Panc1 (cell line): ENCODE results near the gene SDK2. TPM values are rescaled to one million over a fixed set of nuclear protein-coding genes. Genes with fewer than 3 reads are reported as not detected.

Experiments used
- ATAC-seq: fragments of 200-7000 bp; cut with Tn5 transposase; 2 replicates; pipeline ENCODE4 v1.9.1; 2020; ENCODE audit warnings: mild to moderate bottlenecking, moderate library complexity
- BruUV-seq: library from RNA; stranded (reverse); fragments of 400-500 nt; replicated peaks from 2 replicates; lab custom pipeline; 2021; lab: Mats Ljungman, UMichigan
- CTCF ChIA-PET: fragments of 300-600 bp; sonication (Branson Sonifier 250); formaldehyde crosslinking; loops from one replicate; lab custom pipeline; 2022; ENCODE audit warnings: antibody characterized with exemption; lab: Charles Lee
- POLR2A ChIA-PET: fragments of 300-600 bp; sonication (Branson Sonifier 250); formaldehyde crosslinking; loops from one replicate; lab custom pipeline; 2022; ENCODE audit warnings: antibody characterized with exemption; lab: Charles Lee
- DNase-seq: peaks from one replicate; pipeline ENCODE4 v3.0.0-alpha.2; 2010; ENCODE audit warnings: low read depth, low spot score
- H3K27ac ChIP-seq: 2 replicates; pipeline ENCODE4 v1.5.1; 2011; ENCODE audit warnings: mild to moderate bottlenecking, low read length, inconsistent platforms
- H3K27me3 ChIP-seq: fragments of 200-500 bp; sonication (Bioruptor generic); 2 replicates; pipeline ENCODE4 v1.6.0; 2014; ENCODE audit warnings: low read length, inconsistent platforms; ENCODE audit not compliant: control insufficient read depth, insufficient read depth
- H3K36me3 ChIP-seq: fragments of 200-500 bp; sonication (Bioruptor generic); 2 replicates; pipeline ENCODE4 v1.5.1; 2014; ENCODE audit warnings: inconsistent platforms, mild to moderate bottlenecking, low read length, moderate library complexity; ENCODE audit not compliant: control insufficient read depth, insufficient read depth
- H3K4me1 ChIP-seq: 2 replicates; pipeline ENCODE4 v1.5.1; 2011; ENCODE audit warnings: inconsistent platforms, mild to moderate bottlenecking, low read length, moderate library complexity; ENCODE audit not compliant: control insufficient read depth, insufficient read depth
- H3K4me3 ChIP-seq, 2 experiments: 2 replicates each; pipeline ENCODE4 v1.5.1; 2011 to 2012; ENCODE audit warnings: low read depth in 2 of 2, low read length in 2 of 2, mild to moderate bottlenecking in 2 of 2, inconsistent platforms in 1 of 2, moderate library complexity in 1 of 2
- H3K9me3 ChIP-seq: fragments of 200-500 bp; sonication (Bioruptor generic); 2 replicates; pipeline ENCODE4 v1.5.1; 2014; ENCODE audit warnings: low read depth, mild to moderate bottlenecking, inconsistent platforms, low read length, moderate library complexity; ENCODE audit not compliant: control insufficient read depth, insufficient read depth
- CTCF ChIP-seq: fragments of 450-650 bp; IDR thresholded peaks from 2 replicates; pipeline ENCODE4 v1.5.1; 2017; ENCODE audit warnings: mild to moderate bottlenecking
- POLR2AphosphoS5 ChIP-seq: IDR thresholded peaks from 2 replicates; pipeline ENCODE4 v1.6.1; 2012; ENCODE audit warnings: mild to moderate bottlenecking, low read depth, low read length, moderate library complexity
- REST ChIP-seq, 2 experiments: IDR thresholded peaks; 2 replicates each; pipeline ENCODE4 v1.6.1; 2011 to 2012; ENCODE audit warnings: low read depth in 2 of 2, control low read depth in 1 of 2, low read length in 1 of 2, mild to moderate bottlenecking in 1 of 2, moderate library complexity in 1 of 2; ENCODE audit not compliant: insufficient read depth in 1 of 2
- SIN3A ChIP-seq: IDR thresholded peaks from 2 replicates; pipeline ENCODE4 v1.6.1; 2012; ENCODE audit warnings: low read depth, mild to moderate bottlenecking, low read length, moderate library complexity, borderline replicate concordance; ENCODE audit not compliant: insufficient read depth
- TCF7L2 ChIP-seq: IDR thresholded peaks from 2 replicates; pipeline ENCODE4 v1.6.1; 2011; ENCODE audit warnings: mild to moderate bottlenecking, low read depth, low read length, inconsistent platforms
- in situ Hi-C: cut with HindIII; loops from 2 replicates; pipeline ENCODE4 v1.10.0; 2016; ENCODE audit warnings: low sequenced_read_pairs, low pct_unique_long_range_greater_than_20kb
- intact Hi-C: fragments of 100-400 bp; cut with micrococcal nuclease; formaldehyde crosslinking; loops from one replicate; pipeline ENCODE4 v1.10.0; 2022; ENCODE audit not compliant: unreplicated experiment
- total RNA-seq: library from RNA; stranded (reverse); gene quantifications from one replicate; pipeline ENCODE4 v1.2.1, GENCODE V29; 2021; ENCODE audit not compliant: unreplicated experiment

SDK2 gene
- total RNA-seq, 1 experiment from 2014 or later: 0.41 TPM

DNA sequence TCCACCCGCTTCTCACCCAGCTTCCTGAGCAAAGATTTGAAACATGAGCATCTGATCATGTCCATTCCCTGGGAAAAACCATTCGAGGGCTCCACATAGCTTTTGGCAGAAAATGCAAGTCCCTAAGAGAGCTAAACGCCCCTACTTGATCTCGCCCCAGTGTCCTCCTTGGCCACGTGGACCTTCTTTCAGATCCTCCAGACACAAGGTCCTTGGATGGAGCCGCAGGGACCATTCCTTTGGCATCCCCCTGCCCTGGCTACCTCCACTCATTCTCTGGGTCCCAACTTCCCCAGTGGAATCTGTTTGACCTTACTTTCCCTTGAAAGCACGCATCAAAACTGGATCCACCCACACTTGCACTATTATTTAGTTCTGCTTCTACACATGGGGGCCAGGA lies 146.5 kb downstream of the SDK2 start:
- Histone ChIP-seq H3K9me3 (no peaks in the 10 kb centered on the region), H3K27ac (no peak overlapping the region), H3K27me3 (peaks cover 42% of the 10 kb centered on the region), H3K4me3 (no peak overlapping the region), H3K36me3 (no peaks in the 10 kb centered on the region), H3K4me1 (no peaks in the 10 kb centered on the region)
- no peak for ATAC-seq
- ChIA-PET POLR2A (no interaction called here), CTCF (no interaction called here)
- in situ Hi-C loops (no loop called here), intact Hi-C loops (no loop called here)
- no peak for DNase-seq
- BruUV-seq: no TSS peak
- TF ChIP-seq CTCF (no peak), TCF7L2 (no peak), SIN3A (no peak), POLR2AphosphoS5 (no peak), REST (IDR thresholded peaks at IDR 0.05; ENCODE audit: insufficient read depth in 1 of 2, low read depth in 2 of 2, low read length in 1 of 2) (no peak)

DNA sequence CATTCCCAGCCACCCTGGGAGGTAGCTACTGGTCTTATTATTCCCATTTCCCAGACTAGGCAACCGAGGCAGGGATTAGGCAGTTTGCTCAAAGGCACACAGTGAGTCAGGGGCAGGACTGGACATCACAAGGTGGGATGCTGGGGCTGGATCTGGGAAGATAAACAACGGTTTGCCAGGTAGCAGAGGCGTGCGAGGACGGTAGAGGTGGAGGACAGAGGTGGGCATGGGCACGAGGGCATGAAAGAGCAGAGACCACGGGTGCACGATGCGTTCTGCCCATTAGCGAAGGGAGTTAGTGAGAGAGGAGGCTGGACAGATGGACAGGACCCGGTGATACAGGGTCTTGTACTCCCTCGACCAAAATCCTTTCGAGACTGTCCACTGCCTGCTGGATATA lies 148.0 kb downstream of the SDK2 start:
- POLR2A ChIA-PET: no interaction called here
- no TSS peak for BruUV-seq

More for the DNA sequence above, 148.0 kb downstream of the SDK2 start:
- intact Hi-C loops: no loop called here
- Histone ChIP-seq H3K4me1 (no peaks in the 10 kb centered on the region), H3K4me3 (no peak overlapping the region), H3K9me3 (no peaks in the 10 kb centered on the region), H3K27me3 (peaks cover 34% of the 10 kb centered on the region; the same call in 1 of the 2 replicates), H3K36me3 (no peaks in the 10 kb centered on the region), H3K27ac (no peak overlapping the region)
- DNase-seq (no peak), ATAC-seq (no peak)
- no peak for TF ChIP-seq POLR2AphosphoS5
- no peak for TF ChIP-seq REST (IDR thresholded peaks at IDR 0.05; ENCODE audit: insufficient read depth in 1 of 2, low read depth in 2 of 2, low read length in 1 of 2)
- no peak for TF ChIP-seq CTCF
- no peak for TF ChIP-seq SIN3A
- TF ChIP-seq TCF7L2: no peak
- in situ Hi-C loops: no loop called here
- CTCF ChIA-PET: no interaction called here
